8988T (cell line): ENCODE results near the gene NRIP1.
A peak's percentile ranks its signal among the peaks of the same experiment; 100 is the strongest.

Source experiments
- DNase-seq: peaks from one replicate; pipeline ENCODE4 v3.0.0; 2011

The NRIP1 gene

DNA sequence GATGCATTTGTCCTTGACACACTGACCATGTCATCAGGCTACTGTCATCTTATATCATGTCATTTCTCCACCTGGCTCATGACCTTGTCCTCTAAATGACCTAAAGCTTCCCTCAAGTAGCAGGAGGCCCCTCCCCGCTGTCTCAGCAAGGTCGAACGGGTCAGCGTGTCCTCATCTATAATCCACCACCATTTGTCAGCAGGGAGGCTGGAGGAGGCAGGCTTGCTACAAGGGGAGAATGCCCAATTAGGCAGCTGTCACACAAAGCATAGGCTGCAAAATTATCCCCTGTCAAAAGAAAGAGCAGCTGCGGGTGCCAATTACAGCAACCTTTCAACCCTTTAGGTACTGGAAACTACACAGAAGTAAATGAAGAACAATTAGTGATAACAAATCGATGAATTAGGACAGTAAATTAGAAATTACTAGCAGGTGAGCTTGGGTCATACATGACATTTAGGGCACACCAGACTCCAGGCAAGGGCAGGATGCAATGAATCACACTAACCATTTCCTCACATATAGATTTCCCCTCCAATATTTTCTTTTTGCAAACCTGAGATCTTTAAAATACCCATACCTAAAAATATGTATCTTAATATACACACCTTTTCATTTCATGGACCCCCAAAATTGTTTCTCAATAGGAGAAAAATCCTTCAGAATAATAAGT lies 61.2 kb downstream of the NRIP1 start:
- DNase-seq = no peak

DNA sequence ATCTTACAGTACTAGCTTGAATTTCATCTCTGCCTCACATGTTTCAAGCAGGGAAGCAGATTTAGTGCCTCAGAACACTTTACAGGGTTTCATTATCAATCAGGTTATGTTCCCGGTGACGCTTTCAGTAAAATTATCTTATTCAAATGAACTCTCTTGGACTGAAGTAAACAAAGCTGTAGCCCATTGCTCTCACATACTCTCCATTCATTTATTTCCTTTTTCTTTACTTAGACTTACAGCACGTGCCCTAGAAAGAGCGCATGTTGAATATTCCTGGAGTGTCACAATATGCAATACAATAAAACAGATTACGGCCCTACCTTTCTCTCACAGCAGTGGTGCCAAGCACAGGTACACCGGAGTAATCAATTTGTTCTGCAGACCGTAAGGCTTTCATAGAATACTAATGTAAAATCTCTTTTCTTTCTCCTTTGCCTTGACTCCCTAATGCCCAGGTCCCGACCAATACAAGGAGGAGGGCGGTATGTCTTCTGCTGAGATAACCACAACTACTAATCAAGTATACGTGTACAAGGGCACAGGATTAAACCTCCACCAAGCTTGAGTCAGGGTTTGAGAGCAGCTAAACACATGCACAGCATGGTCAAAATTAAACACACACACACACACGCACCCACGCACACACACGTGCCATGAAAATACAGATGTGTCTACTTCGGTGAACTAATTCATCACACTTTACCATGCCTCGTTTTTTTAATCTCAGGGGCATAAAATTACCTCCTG lies 62.8 kb downstream of the NRIP1 start:
- DNase-seq = no peak

DNA sequence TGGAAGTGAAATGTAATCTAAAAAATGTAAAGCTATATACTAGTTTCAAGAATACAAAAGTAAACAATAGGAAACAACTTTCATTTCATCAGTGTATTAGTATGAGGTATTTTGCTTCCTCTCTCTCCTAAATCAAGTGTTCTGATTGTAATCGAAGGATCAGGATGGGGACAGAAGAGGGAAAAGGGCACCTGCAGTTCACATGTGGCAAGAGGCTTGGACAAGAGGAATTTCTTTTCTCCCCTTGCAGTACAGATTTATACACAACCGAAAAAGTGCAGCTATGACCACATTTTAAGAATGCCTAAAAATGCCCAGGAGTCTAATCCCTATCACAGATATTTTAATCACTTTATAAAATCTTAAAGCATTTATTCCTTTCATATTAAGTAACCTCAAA lies 63.7 kb downstream of the NRIP1 start:
- DNase-seq = no peak

DNA sequence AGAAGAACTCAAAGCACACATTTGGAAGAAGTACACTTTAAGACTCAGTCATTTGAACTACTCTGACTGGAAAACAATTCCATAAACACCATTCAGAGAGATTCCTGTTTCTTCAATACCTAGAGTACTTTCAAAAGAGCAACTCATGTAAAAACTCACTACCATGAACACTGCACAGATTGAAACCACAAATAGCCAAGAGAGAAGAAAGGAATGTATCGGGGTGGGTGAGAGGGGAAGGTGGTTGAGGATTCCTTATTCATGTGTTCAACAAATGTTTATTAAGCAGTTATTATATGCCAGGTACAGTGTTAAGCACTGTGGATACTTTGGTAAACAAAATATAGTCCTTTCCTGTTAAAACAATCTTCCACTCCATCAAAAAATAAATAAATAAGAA lies 64.7 kb downstream of the NRIP1 start:
- no peak for DNase-seq

DNA sequence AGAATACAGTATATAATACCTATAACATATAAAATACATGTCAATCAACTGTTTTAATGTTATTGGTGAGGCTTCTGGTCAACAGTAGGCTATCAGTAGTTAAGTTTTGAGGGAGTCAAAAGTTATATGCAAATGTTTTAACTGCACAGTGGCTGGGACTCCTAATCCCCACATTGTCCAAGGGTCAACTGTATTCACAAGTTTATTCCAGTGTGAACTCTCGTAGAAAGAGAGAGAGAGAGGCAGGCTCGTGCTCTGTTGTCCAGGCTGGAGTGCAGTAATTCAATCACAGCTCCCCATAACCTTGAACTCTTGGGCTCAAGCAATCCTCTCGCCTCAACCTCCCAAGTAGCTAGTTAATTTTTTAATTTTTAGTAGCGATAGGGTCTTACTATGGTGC lies 66.0 kb downstream of the NRIP1 start:
- no peak for DNase-seq

DNA sequence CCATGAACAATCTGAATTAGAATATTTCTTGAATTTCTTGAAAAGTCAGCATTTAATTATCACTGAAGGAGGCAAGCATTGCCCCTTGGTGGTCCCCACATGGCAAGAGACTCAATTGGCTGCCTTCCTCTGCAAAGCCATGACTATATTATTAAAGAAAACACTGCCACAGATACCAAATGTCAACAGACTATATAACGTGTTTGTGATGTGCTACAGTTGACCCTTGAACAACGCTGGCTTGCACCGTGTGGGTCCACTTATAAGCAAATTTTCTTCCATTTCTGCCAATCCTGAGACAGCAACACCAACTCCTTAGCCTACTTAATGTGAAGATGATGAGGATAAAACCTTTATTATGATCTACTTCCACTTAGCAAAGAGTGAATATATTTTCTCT lies 66.5 kb downstream of the NRIP1 start:
- DNase-seq = no peak

DNA sequence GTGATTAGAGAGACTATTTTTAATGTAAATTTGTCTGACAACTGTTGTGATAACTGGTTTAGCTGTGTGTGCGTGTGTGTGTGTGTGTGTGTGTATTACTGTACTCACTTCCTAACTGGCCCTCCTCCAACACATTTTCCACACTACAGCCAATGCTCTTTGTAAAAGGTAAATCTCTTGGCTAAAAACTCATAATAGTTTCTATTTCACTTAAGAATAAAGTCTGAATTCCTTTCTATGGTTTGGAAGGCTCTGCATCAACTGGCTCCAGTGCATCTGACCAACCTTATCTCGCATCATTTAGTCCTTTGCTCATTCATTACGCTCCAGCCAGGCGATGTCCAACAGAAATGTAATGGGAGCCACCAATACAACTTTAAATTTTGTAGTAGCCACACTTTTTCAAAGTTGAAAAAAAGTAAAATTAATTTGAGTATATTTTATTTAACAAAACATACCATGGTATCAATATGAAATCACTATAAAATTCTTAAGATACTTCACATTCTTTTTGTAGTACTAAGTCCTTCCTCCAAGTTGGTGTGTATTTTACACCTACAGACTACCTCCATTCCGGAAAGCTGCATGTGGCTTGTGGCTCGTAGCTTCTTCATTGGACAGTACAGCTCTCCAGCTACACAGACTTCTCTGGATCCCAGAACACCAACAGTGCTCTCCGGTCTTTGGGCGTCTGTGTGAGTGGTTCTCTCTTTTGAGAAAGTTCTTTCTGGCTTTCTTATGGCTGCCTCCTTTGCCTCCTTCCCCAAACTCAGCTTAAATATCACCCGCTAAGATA lies 68.9 kb downstream of the NRIP1 start:
- peak; percentile 31 for DNase-seq

DNA sequence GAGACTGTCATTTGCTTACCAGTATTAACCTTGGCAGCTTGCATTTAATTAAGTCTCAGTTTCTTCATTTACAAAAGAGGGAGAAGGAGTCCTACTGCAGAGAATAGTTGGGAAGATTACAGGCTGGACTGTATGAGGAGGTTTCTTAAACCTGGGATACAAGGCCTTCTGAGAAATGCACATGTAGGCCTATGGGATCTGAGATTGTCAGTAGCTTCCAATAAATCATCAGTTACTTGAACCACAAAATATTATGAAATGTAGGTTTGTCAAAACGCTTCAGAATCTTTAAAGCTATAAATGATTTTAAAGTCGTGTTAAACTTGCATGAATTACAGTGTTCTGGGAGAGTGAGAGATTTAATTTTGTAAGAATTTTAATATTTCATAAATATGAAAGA lies 69.6 kb downstream of the NRIP1 start:
- DNase-seq = no peak

DNA sequence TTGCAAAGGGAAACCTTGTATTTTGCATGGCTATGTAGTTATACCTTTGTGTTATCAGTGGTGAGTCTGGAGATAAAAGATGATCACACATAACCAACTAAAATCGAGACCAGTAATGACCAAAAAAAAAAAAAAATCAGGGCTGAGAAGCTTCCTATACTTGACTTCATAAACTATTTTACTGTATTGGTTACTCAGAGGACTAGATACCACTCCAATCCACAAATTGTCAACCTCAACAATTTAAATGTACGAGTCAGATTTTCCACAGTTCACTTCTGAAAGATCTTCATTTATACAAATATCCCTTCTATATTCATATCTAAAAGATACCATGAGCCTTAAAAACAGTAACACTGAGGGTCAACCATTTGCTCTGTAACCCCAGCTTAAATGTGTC lies 71.7 kb downstream of the NRIP1 start:
- no peak for DNase-seq

DNA sequence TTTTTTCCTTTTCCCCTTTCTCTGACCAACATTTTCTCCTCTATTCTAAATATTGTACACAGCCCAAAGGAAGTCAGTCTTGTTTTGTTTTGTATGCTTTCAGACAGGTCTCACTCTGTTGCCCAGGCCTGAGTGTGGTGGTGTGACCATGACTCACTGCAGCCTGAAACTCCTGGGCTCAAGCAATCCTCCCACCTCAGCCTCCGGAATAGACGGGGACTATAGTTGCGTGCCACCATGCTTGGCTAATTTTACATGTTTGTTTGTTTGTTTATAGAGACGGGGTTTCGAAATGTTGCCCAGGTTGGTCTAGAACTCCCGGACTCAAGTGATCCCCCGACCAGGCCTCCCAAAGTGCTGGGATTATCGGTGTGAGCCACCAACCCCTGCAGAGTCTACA lies 72.8 kb downstream of the NRIP1 start:
- DNase-seq = no peak

DNA sequence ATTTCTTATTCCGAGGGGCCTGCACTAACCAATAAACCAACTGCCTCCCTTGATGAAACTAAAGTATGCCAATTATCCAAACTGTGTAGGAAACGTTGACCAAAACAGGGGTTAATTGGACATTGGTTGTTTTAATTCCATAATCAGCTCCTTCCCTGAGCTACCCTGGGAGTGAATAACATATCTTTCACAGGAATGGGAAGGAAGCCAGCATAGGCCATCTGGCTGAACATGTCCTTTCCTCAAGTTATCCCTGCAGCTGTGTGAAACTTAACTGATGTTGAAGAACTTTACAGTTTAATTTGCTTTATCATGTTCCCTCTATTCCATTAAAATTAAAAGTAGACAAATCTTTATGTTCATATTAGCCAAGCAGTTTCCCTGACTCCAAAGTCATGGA lies 75.4 kb downstream of the NRIP1 start:
- no peak for DNase-seq

DNA sequence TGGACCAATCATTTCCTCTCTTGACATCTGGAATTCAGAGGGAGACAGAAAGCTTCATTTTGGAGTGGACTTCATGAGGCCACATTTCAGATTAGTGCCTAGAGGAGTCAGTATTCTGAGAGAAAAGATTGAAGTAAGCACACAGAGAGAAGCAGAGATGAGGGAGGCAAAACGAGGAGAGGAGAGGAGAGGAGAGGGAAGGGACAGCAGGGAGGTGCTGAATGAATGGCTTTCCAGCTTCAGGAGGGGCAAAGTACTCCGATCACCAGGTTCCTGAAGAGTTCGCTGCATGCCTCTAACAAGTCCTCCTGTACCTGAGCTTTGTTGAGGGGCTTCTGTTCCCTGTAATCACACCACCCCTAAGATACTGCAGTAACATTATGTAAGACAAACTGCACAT lies 76.0 kb downstream of the NRIP1 start:
- no peak for DNase-seq

DNA sequence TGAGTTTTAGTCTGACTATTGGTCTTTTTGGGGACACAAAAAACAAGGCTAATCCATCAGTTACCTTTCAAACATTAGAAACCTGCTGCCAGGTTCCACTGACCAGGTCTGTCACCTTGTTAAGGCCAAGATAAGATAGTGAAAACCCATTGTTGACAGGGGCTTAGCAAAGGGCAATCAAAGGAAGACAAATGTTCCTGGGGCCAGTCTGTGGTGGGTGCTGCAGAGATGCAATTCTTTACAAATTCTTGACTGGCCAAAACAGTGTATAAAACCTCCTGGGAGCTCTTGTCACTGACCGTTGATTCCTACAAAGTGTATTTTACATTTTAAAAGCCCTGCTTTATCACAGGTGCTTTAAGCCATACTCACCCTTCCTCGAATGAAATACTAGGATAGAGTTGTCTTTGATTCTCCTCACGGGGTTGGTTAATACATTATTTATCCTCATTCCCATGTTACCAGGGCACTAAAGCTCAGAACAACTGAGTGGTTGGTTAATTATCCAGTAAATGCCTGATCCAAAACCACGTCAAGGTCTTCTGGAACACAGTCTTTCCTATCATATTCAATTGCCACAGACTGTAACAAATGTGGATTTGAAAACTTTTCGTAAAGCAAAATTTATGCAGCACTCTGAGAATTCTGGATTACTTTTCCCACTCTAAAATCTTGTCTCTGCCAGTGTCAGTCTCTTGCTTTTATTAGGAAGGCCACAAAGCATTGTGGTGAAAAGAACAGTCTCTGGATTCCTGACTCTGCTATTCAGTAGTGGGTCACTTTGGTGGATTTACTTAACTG lies 77.2 kb downstream of the NRIP1 start:
- DNase-seq = no peak

DNA sequence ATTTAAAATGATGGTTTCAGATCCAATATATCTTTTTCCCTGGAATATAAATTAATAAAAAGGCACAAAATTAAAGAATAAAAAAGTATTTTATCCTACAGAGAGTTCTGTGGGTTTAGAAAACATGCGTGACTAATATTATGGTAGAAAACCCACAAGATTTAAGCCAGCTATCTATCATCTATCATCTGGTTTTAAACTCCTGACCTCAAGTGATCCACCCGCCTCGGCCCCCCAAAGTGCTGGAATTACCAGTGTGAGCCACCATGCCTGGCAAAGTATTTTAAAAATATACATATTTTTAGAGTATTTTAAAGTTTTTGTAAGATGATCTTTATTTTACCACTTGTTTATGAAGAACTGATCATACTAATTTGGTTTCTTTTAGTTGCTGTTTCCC lies 79.5 kb downstream of the NRIP1 start:
- DNase-seq = no peak

DNA sequence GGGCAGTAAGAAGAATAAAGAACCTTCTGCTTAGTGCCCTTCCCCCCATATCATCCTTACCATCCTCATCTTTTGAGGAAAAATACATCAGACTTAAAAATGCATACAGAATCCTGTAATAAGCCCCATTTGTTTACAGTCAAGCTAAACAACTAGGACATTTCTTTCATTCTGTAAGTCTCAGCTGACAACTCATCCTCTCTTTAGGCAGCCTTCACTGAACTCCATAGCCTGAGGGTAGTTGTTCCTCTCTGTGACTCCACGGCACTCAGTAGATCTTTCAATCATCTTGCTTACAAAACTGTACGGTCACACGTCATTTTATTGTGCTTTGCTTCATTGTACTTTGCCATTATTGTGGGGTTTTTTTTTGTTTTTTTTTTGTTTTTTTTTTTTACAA lies 82.5 kb downstream of the NRIP1 start:
- no peak for DNase-seq

DNA sequence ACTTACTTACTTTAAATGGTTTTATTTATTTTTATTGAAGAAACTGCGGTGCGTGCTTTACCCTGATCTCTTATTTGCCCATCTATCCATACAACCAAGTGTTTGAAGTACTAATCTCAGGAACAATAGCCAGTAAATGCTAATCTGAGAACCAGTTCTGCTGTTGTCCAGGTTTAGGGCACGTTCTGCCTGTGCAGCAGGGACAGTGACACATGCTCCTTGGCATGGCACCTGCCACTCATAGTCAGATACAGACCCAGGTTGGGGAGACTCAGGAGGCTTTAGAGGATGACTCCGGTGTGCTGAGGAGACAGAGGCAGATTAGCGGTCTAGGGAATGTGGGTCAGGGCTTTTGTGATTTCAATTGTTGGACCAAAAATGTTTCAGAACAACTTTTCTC lies 83.6 kb downstream of the NRIP1 start:
- no peak for DNase-seq

DNA sequence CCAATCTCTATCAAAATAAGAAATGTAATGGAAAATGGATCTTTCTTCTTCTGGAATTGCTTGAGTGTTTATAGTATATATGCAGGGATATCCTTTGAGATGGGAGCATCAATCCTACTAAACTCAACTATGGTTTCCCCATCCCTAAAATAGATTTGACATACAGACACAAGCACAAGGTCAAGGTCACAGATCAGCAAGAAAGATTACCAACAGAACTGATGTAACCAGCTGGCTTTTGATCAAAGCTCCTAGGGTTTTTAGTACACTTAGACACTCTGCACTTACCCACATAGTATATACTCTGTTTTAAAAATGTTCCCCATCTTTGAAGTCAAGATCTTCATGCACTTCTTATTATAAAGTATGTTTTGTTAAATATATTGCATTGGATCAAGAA lies 85.5 kb downstream of the NRIP1 start:
- DNase-seq = no peak

DNA sequence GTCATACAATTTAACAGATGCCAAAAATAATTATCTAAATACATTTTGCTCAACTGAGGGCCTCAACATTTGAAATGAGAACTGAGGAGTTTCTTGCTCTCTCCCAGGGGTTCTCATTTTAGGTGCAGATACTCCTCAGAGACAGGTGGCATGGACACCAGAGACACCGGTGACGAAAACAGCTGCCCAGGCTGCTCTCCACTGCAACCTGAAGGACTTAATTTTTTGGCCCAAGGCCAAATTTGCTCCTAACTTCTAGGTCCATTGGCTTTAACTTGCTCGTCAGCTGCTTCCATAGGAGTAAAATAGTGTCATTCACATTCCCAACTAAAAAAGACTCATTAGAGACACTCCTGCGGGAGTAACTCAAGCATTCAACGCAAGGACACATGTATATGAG lies 87.0 kb downstream of the NRIP1 start:
- no peak for DNase-seq

DNA sequence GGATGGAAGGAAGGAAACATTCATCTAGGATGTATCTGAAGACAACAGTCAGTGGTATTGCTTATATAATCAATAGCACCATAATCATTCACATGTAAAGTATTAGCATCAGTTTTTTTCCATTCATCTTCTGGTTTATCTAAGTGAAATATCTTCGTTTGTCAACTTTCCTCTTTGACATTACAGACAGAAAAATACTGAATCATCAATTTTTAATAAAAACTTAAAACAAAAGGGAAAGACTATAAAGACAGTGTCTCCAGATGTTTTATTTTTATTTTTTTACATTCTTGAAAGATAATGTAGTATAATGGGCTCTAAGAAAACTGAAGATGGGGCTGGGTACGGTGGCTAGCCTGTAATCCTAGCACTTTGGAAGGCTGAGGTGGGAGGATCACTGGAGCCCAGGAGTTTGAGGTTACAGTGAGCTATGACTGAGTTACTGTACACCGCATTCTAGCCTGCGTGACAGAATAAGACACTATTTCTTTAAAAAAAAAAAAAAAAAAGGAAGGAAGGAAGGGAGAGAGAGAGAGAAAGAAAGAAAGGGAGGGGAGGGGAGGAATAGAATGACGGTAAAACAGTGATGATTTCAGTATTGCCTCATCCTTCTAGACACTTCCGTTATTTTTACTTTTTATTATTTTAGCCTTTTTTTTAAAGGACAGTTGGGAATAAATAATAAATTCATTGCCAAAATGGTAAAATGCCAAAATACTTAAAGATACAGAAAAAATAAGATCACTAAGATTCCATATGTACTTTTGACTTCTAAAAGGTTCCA lies 89.5 kb downstream of the NRIP1 start:
- DNase-seq = no peak

DNA sequence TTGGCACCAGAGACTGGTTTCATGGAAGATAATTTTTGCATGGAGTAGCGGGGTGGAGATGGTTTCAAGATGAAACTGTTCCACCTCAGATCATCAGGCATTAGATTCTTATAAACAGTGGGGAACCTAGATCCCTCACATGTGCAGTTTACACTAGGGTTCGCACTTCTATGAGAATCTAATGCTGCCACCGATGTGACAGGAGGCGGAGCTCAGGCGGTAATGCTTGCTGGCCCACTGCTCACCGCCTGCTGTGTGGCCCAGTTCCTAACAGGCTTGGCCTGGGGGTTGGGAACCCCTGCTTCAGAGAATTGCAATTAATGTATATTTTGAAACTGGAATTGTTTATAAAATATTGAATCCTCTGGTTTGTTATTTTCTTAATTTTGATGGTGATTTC lies 92.1 kb downstream of the NRIP1 start:
- DNase-seq = no peak

DNA sequence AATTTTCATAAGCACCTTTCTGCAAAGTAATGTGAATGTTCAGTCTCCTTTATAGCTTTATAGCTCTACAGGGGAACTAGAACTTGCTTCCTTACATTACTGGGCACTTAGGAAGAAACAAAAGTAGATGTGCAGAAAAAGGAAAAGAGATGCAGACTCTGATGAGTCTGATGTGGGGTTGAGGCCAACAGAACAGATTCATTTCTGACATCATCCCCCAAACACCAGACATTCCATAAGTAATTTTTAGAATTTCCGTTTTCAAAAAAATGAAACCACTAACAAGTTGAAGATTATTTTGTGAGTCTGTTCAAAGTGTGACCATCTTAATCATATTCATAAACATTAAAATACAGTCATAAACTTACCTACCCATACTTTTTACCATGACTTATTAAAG lies 96.0 kb downstream of the NRIP1 start:
- DNase-seq = no peak

DNA sequence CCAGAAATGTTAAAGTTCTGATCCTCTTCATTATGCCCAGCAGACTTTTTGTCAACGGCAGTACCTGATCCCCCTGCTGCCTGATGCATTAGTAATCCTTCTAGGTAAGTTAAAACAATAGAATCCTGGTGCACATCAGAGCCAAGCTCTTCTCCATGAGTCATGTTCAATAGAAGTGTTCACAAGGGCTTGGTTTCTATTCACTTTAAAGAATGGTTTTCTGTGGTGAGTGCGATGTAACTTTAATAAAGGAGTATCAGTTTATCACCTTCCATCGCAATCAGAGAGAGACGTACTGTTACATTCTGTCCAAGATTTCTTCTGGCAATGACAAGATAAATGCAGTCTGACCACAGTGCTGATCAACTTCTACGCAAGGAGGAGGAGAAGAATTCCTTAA lies 96.8 kb downstream of the NRIP1 start:
- no peak for DNase-seq

DNA sequence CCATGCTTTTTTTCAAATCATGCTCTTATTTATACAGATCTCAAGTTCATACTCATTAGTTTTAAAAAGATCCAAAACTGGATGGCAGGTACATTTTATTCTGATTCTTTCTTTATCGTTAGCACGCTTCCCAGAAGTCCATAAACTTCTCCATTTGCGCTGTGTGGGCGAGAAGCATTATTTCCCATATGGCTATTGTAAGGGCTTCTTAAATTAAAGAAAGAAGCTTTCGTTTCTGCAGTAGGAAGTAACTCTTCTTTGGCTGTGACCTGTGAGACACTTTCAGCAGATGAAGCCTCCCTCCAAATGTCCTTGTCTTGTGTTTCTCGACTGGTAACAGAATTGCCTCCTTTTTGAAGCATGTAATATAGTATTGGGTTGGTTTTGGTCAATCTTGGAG lies 100.2 kb downstream of the NRIP1 start:
- no peak for DNase-seq
